Psoas muscle (tissue), 8 donors: ENCODE measurements around the gene HTR3D. TPM values are rescaled to one million over a fixed set of nuclear protein-coding genes. Genes with fewer than 3 reads are reported as not detected.
"Not testable (repeated sequence)": the region's sequence is repeated elsewhere in the genome, so short reads cannot be mapped to it uniquely, and the experiment has no call there.

Source experiments
- ATAC-seq, 4 donors: fragments of 200-7000 bp; cut with Tn5 transposase; one replicate each; pipeline ENCODE4 v1.9.1; 2020; ENCODE audit warnings: moderate library complexity in 3 of 4, mild to moderate bottlenecking in 2 of 4
- DNase-seq, 2 donors: peaks; one replicate each; pipeline ENCODE4 v3.0.0-alpha.2; 2020
- H3K27ac ChIP-seq: fragments of 200-600 bp; one replicate; pipeline ENCODE4 v1.8.0; 2022
- H3K27me3 ChIP-seq, 3 donors: fragments of 200-600 bp in 1 of 3; one replicate each; pipeline versions ENCODE4 v1.6.1 to v1.8.0; 2013 to 2022; ENCODE audit warnings: low read length in 2 of 3, mild to moderate bottlenecking in 2 of 3, moderate library complexity in 1 of 3; ENCODE audit not compliant: insufficient read depth in 3 of 3
- H3K36me3 ChIP-seq, 2 donors: fragments of 200-600 bp in 1 of 2; one replicate each; pipeline versions ENCODE4 v1.6.1 to v1.8.0; 2013 to 2022; ENCODE audit warnings: low read depth in 1 of 2, mild to moderate bottlenecking in 1 of 2, moderate library complexity in 1 of 2; ENCODE audit not compliant: insufficient read depth in 1 of 2
- H3K4me1 ChIP-seq: fragments of 200-600 bp; one replicate; pipeline ENCODE4 v1.8.0; 2022
- H3K4me3 ChIP-seq: fragments of 200-600 bp; one replicate; pipeline ENCODE4 v1.8.0; 2022; ENCODE audit warnings: mild to moderate bottlenecking
- H3K9me3 ChIP-seq: fragments of 200-600 bp; one replicate; pipeline ENCODE4 v1.8.0; 2022
- WGBS, 3 donors: extraction: QIAGEN DNeasy Blood & Tissue Kit; methylation state at CpG; one replicate each; pipeline versions ENCODE4 v1.1.6 to v1.1.7; 2013; 5-methylcytosine and 5-hydroxymethylcytosine counted together
- intact Hi-C, 2 donors: fragments of 100-400 bp; cut with DNase I; formaldehyde crosslinking; loops; one replicate each; pipeline versions ENCODE4 v1.11.0 to v1.14.2; 2022
- polyA plus RNA-seq, 3 donors: library from polyadenylated mRNA; stranded (reverse); fragments of 200-250 nt; gene quantifications; one replicate each; pipeline ENCODE4 v1.2.3, GENCODE V29; 2013
- total RNA-seq, 4 donors: library from RNA; stranded (reverse); fragmentation: NEBNext Ultra II Directional in 2 of 4; extraction: Animal tissue kit (Norgen Biotek cat#: 25700) in 2 of 4; gene quantifications; one replicate each; pipeline versions ENCODE4 v1.2.1 to v1.2.4, GENCODE V29; 2021 to 2023
- TF ChIP-seq, protein P1 (sequence below): fragments of 200-600 bp; IDR thresholded peaks from one replicate; pipeline ENCODE4 v1.8.0; 2022; ENCODE audit warnings: antibody characterized with exemption
- donor health status: healthy with polysubstance abuse.
- donor health status: DM: no; HTN: no; CAD: no; lungs with moderate emphysema.
- donor health status: Bipolar disorder and iron deficiency.
- donor health status: healthy.
- donor health status: DM: yes; HTN: yes; CAD: no.
- donor health status: DM: no; HTN: no; CAD: no.
- donor health status: DM: no; HTN: no; CAD: no.
- donor health status: DM: yes; HTN: yes; CAD: no.

The HTR3D gene
- total and polyA plus RNA-seq, 7 donors = not detected

DNA sequence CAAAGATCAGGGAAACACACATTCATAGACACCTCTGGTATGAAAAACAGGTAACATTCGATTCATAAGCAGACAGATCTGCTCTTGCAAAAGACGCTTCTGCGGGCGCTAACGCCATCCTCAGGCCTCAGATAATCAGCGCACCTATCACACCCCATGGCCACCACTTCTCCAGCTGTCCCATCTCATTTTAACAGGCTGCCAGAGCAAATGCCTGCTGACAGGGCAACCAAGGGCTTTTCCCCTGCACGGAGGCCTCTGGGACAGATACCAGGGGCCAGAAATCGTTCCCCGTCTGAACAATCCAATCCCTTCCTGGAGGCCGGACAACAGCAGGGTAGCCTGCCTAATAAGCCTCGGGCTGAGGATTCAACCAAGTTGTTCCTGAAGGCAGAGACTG, 29.1 kb upstream of the HTR3D start:
- peak; percentile 61 to 90 for DNase-seq

DNA sequence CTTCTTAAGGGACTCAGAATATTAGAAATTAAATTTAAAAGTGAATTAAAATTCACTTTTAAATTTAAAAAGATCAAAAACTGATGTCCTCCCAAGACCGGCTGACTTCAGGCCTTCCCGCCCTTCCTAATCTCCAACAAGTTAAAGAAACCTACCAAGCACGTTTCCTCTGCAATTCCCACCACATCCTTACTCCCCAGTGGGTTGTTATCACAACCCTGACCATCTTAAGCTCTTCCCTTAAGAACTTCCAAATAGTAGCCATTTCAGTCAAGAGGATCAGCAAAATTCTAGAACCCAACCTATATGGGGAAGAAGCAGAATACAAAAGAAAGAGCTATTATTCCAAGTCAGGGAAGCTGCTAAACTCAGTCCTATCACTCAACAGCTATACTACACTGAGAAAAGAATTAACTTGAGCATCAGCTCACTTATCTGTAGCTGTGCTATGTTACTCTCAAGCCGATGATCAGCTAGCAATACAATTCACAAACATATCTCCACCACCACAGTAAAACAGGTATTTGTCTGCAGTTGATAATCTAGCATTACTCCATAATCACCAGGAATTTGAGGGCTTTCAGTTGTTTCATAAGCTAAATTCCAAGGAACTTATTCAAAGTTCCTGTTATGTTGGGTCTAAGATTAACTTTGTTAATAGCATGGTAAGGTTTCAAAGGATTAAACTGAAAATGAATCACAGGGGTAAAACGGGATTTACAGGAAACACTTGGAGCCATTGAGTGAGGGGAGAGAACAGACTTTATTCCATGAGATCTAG, 28.2 kb upstream of the HTR3D start:
- Histone ChIP-seq H3K9me3 (no peaks in the 10 kb centered on the region), H3K36me3 (peaks cover 0 to 20% of the 10 kb centered on the region in 2 donors), H3K4me3 (peak overlapping the region; percentile 9), H3K27ac (peak overlapping the region; percentile 84), H3K4me1 (peaks cover 68% of the 10 kb centered on the region), H3K27me3 (no peaks in the 10 kb centered on the region)
- ATAC-seq (peak in 2 of 4 donors; percentile 43 to 59), DNase-seq (no peak)
- TF ChIP-seq, protein P1, sequence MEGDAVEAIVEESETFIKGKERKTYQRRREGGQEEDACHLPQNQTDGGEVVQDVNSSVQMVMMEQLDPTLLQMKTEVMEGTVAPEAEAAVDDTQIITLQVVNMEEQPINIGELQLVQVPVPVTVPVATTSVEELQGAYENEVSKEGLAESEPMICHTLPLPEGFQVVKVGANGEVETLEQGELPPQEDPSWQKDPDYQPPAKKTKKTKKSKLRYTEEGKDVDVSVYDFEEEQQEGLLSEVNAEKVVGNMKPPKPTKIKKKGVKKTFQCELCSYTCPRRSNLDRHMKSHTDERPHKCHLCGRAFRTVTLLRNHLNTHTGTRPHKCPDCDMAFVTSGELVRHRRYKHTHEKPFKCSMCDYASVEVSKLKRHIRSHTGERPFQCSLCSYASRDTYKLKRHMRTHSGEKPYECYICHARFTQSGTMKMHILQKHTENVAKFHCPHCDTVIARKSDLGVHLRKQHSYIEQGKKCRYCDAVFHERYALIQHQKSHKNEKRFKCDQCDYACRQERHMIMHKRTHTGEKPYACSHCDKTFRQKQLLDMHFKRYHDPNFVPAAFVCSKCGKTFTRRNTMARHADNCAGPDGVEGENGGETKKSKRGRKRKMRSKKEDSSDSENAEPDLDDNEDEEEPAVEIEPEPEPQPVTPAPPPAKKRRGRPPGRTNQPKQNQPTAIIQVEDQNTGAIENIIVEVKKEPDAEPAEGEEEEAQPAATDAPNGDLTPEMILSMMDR = no peak
- 72 to 78% (median 76%) methylated on average over 5 of the region's 5 CpGs for WGBS, 3 donors
- intact Hi-C loops = loop anchor here in 1 of 2 donors (2.0 kb wide), 1 partner anchor 17 kb away; no protein-coding TSS in a partner anchor

More for the DNA sequence above, 29.1 kb upstream of the HTR3D start:
- Histone ChIP-seq H3K4me1 (peaks cover 73% of the 10 kb centered on the region), H3K27ac (peak overlapping the region; percentile 84), H3K9me3 (no peaks in the 10 kb centered on the region), H3K27me3 (no peaks in the 10 kb centered on the region), H3K4me3 (peak overlapping the region; percentile 9), H3K36me3 (peaks cover 0 to 14% of the 10 kb centered on the region in 2 donors)
- TF ChIP-seq, protein P1 = peak; percentile 40
- intact Hi-C loops = loop anchor here in 1 of 2 donors (2.0 kb wide), 1 partner anchor 16 kb away; no protein-coding TSS in a partner anchor
- peak; percentile 84 to 89 (median 88) for ATAC-seq
- WGBS, 3 donors = 31 to 63% (median 43%) methylated on average over 11 of the region's 11 CpGs

DNA sequence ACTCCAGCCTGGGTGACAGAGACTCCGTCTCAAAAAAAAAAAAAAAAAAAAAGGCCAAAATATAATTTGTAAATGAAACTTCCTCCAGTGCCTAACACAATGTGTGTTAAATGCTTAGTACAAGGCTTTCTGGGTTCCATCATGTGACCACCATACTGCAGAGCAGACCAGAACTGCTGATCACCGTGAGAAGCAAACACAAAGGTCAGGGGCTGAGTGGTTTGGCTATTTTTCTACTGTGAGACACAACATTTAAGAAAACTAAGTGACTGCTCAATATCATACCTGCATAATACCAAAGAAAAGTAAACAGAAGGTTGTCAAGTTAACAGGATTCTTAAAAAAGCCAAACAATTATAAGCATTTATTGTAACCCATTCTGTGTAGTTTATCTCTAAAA, 27.1 kb upstream of the HTR3D start:
- Histone ChIP-seq H3K27ac (peak overlapping the region; percentile 84), H3K36me3 (peaks cover 0 to 31% of the 10 kb centered on the region in 2 donors), H3K4me3 (no peak overlapping the region), H3K27me3 (no peaks in the 10 kb centered on the region), H3K4me1 (peaks cover 65% of the 10 kb centered on the region), H3K9me3 (no peaks in the 10 kb centered on the region)
- TF ChIP-seq, protein P1 = no peak
- intact Hi-C loops = no loop called here
- WGBS, 3 donors = 40 to 73% (median 52%) methylated on average over 2 of the region's 2 CpGs
- ATAC-seq (peak in 2 of 4 donors; percentile 25 to 28), DNase-seq (no peak)

DNA sequence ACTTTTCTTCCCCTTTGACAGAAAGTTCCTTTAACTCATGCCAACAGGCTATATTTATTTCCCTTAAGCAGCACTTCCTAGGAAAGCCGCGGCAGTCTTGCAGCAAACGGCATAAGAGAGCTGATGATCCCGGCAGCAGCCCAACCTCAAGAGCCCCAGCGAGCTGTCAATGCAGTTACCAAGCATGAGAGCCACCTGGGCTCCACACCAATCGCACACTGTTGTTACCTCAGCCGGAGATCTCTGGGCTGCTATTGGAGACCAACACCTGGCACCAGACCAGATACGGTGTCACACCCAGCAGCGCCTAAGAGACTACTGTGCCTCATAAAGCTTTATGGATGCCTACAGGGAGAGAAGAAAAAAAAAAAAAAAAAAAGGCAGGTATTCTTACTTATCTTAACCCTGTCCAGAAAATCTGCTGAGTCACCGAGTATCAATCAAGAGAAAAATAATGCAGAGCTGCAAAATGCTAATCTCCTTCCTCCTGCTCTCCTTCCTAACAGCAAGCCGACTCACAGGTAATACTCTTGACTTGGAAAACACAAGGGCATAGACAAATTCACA, 25.5 kb upstream of the HTR3D start:
- Histone ChIP-seq H3K9me3 (no peaks in the 10 kb centered on the region), H3K27ac (peak overlapping the region; percentile 84), H3K4me3 (peak overlapping the region; percentile 50), H3K27me3 (no peaks in the 10 kb centered on the region), H3K4me1 (peaks cover 58% of the 10 kb centered on the region), H3K36me3 (peaks cover 3 to 33% of the 10 kb centered on the region in 2 donors)
- ATAC-seq (peak; percentile 73 to 85 (median 80)), DNase-seq (peak; percentile 68 to 90)
- 14 to 22% (median 15%) methylated on average over 11 of the region's 11 CpGs for WGBS, 3 donors
- TF ChIP-seq, protein P1 = no peak
- intact Hi-C loops = no loop called here

DNA sequence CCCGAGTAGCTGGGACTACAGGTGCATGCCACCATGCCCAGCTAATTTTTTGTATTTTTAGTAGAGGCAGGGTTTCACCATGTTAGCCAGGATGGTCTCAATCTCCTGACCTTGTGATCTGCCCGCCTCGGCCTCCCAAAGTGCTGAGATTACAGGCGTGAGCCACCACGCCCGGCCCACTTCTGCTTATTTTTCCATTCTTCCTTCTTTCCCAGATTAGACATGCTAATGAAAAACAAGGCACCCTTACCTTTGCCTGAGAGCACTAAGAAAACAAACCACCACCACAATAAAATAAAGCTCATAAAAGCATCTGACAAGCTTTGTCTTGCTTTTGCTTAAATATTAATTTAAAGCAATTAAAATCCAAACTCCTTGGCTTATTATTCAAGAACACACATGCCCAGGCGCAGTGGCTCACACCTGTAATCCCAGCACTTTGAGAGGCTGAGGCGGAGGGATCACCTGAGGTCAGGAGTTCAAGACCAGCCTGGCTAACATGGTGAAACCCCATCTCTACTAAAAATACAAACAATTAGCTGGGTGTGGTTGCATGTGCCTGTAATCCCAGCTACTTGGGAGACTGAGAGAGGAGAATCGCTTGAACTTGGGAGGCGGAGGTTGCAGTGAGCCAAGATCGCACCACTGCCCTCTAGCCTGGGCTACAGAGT, 24.3 kb upstream of the HTR3D start:
- H3K4me1 ChIP-seq = peaks cover 56% of the 10 kb centered on the region
- not testable (repeated sequence) for ATAC-seq

More for the DNA sequence above, 24.3 kb upstream of the HTR3D start:
- H3K9me3 ChIP-seq, intact Hi-C loops, H3K27me3 ChIP-seq, DNase-seq: not testable (repeated sequence)
- WGBS, 3 donors = 80 to 90% (median 81%) methylated on average over 11 of the region's 11 CpGs
- H3K36me3 ChIP-seq = peaks cover 3 to 46% of the 10 kb centered on the region in 2 donors
- peak overlapping the region; percentile 84 for H3K27ac ChIP-seq
- H3K4me3 ChIP-seq = peak overlapping the region; percentile 50
